ENCODE measurements around the gene DNM1.

The DNM1 gene

GRCh38 chr9:128246471-128246870, 43.3 kb downstream of the DNM1 start:
- Histone ChIP-seq H3K4me3 (no peak overlapping the region), H3K9me3 (ENCODE audit: low read depth, low read length) (no peaks in the 10 kb centered on the region), H3K9ac (ENCODE audit: insufficient read length) (no peak overlapping the region), H3K27ac (peak overlapping the region; percentile 92; the same call in 1 of the 2 replicates), H3K36me3 (ENCODE audit: insufficient read depth, low read length) (no peaks in the 10 kb centered on the region)
- no peak for TF ChIP-seq FOXP2 (optimal IDR thresholded peaks at IDR 0.05; ENCODE audit: control extremely low read depth, extremely low read length, insufficient read depth)
- DNase-seq (ENCODE audit: low read depth, low spot score): no peak

GRCh38 chr9:128247226-128247803, 44.1 kb downstream of the DNM1 start:
- Histone ChIP-seq H3K27ac (no peak overlapping the region), H3K36me3 (ENCODE audit: insufficient read depth, low read length) (no peaks in the 10 kb centered on the region), H3K9me3 (ENCODE audit: low read depth, low read length) (no peaks in the 10 kb centered on the region), H3K4me3 (no peak overlapping the region), H3K9ac (ENCODE audit: insufficient read length) (no peak overlapping the region)
- no peak for DNase-seq (ENCODE audit: low read depth, low spot score)
- no peak for TF ChIP-seq POLR2AphosphoS5 (IDR thresholded peaks at IDR 0.05; ENCODE audit: borderline replicate concordance, low read depth, low read length)
- no peak for TF ChIP-seq EZH2 (IDR thresholded peaks at IDR 0.05)
- TF ChIP-seq FOXP2 (optimal IDR thresholded peaks at IDR 0.05; ENCODE audit: control extremely low read depth, extremely low read length, insufficient read depth): no peak

- no peaks in the 10 kb centered on the region for H3K9me3 ChIP-seq (ENCODE audit: low read depth, low read length)
- no peak for DNase-seq (ENCODE audit: low read depth, low spot score)
- no peak overlapping the region for H3K4me3 ChIP-seq
- no peak overlapping the region; the same call in 1 of the 2 replicates for H3K27ac ChIP-seq
- TF ChIP-seq FOXP2 (optimal IDR thresholded peaks at IDR 0.05; ENCODE audit: control extremely low read depth, extremely low read length, insufficient read depth) (no peak), EZH2 (IDR thresholded peaks at IDR 0.05) (no peak), POLR2AphosphoS5 (IDR thresholded peaks at IDR 0.05; ENCODE audit: borderline replicate concordance, low read depth, low read length) (no peak)
- H3K36me3 ChIP-seq (ENCODE audit: insufficient read depth, low read length): no peaks in the 10 kb centered on the region
- no peak overlapping the region for H3K9ac ChIP-seq (ENCODE audit: insufficient read length)
Measured at GRCh38 chr9:128249558-128249907, 46.4 kb downstream of the DNM1 start.

GRCh38 chr9:128249908-128250838, 47.0 kb downstream of the DNM1 start:
- H3K27ac ChIP-seq: no peak overlapping the region; the same call in 1 of the 2 replicates
- TF ChIP-seq EZH2 (IDR thresholded peaks at IDR 0.05): no peak
- no peak overlapping the region for H3K4me3 ChIP-seq
- H3K9me3 ChIP-seq (ENCODE audit: low read depth, low read length): no peaks in the 10 kb centered on the region
- no peak overlapping the region for H3K9ac ChIP-seq (ENCODE audit: insufficient read length)
- peak; percentile 14 for DNase-seq (ENCODE audit: low read depth, low spot score)
- H3K36me3 ChIP-seq (ENCODE audit: insufficient read depth, low read length): no peaks in the 10 kb centered on the region

GRCh38 chr9:128250839-128251731, 47.9 kb downstream of the DNM1 start:
- DNase-seq (ENCODE audit: low read depth, low spot score): no peak
- Histone ChIP-seq H3K9ac (ENCODE audit: insufficient read length) (no peak overlapping the region), H3K27ac (no peak overlapping the region), H3K4me3 (no peak overlapping the region), H3K9me3 (ENCODE audit: low read depth, low read length) (no peaks in the 10 kb centered on the region), H3K36me3 (ENCODE audit: insufficient read depth, low read length) (no peaks in the 10 kb centered on the region)
- TF ChIP-seq EZH2 (IDR thresholded peaks at IDR 0.05) (no peak), FOXP2 (optimal IDR thresholded peaks at IDR 0.05; ENCODE audit: control extremely low read depth, extremely low read length, insufficient read depth) (no peak), POLR2AphosphoS5 (IDR thresholded peaks at IDR 0.05; ENCODE audit: borderline replicate concordance, low read depth, low read length) (no peak)

GRCh38 chr9:128251732-128252100, 48.5 kb downstream of the DNM1 start:
- H3K9ac ChIP-seq (ENCODE audit: insufficient read length): no peak overlapping the region
- H3K4me3 ChIP-seq: no peak overlapping the region
- no peaks in the 10 kb centered on the region for H3K9me3 ChIP-seq (ENCODE audit: low read depth, low read length)
- no peak overlapping the region for H3K27ac ChIP-seq
- no peak for TF ChIP-seq FOXP2 (optimal IDR thresholded peaks at IDR 0.05; ENCODE audit: control extremely low read depth, extremely low read length, insufficient read depth)
- TF ChIP-seq POLR2AphosphoS5 (IDR thresholded peaks at IDR 0.05; ENCODE audit: borderline replicate concordance, low read depth, low read length): no peak
- TF ChIP-seq EZH2 (IDR thresholded peaks at IDR 0.05): no peak
- no peak for DNase-seq (ENCODE audit: low read depth, low spot score)
- 0 out of 2 replicates have a peak, but pooled peaks cover under 1% of the 10 kb centered on the region for H3K36me3 ChIP-seq (ENCODE audit: insufficient read depth, low read length)

GRCh38 chr9:128252317-128253139, 49.3 kb downstream of the DNM1 start:
- no peak overlapping the region for H3K27ac ChIP-seq
- no peaks in the 10 kb centered on the region for H3K9me3 ChIP-seq (ENCODE audit: low read depth, low read length)
- TF ChIP-seq FOXP2 (optimal IDR thresholded peaks at IDR 0.05; ENCODE audit: control extremely low read depth, extremely low read length, insufficient read depth) (no peak), EZH2 (IDR thresholded peaks at IDR 0.05) (no peak), POLR2AphosphoS5 (IDR thresholded peaks at IDR 0.05; ENCODE audit: borderline replicate concordance, low read depth, low read length) (no peak)
- DNase-seq (ENCODE audit: low read depth, low spot score): no peak
- H3K9ac ChIP-seq (ENCODE audit: insufficient read length): no peak overlapping the region
- H3K36me3 ChIP-seq (ENCODE audit: insufficient read depth, low read length): peaks cover 4% of the 10 kb centered on the region; the same call in 1 of the 2 replicates
- no peak overlapping the region for H3K4me3 ChIP-seq
